ENCODE data around the gene TSGA10IP.

The TSGA10IP gene

DNA sequence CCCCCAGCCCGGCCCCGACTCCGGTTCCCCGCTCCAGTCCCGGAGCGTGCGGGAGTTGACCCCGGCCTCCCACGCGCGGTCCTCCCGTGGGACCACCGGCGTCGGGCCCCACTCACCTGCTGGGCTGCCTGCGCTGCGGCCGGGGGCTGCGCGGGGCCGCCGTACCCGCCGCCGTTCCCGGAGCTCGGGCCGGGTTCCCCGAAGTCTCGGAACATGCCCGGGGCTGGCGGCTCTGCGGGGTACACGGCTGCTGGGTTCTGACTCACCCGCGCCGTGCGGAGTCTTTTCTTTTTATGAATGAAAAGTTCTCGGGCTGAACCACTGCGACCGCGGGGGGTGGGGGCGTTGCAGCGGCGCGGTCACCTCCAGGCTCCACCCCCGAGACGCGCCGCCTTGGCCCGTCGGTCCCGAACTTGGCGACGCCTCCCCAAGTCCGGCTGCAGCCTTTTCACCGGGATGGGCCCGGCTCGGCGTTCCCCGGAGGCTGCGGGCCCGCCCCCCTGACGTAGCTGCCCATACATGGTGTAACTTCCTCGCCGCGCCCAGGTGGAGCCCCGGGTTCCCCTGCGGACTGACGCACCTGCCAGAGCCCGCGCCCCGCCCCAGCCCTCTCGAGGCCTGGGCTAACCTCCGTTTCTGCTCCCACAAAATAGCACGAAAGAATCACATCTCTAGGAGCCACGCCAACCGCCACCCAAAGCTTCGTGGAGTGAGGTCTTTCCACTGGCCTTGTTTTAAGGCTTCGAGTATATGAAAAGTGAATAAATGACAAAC, 45.0 kb upstream of the TSGA10IP start, which contains the start of gene FOSL1:
FOSL1 (minus strand) TSS at position 264 of the 774 bp plus-strand sequence; CDS start at position 215, 49 bp downstream.
- peak within 1 kb of the TSS; percentile 49 for H3K27ac ChIP-seq (replicated peaks)

DNA sequence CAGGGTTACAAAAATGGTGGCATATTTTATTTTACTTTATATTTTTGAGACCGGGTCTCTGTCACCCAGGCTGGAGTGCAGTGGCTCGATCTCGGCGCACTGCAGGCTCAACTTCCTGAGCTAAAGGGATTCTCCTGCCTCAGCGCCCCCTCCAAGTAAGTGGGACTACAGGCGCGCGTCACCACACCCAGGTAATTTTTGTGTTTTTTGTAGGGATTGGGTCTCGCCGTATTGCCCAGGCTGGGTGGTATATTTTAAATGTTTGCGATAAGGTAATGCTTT, 44.4 kb upstream of the TSGA10IP start:
- H3K27ac ChIP-seq (replicated peaks): no peak overlapping the region
- H3K27me3 ChIP-seq (ENCODE audit: insufficient read depth, poor library complexity, severe bottlenecking): no peaks in the 10 kb centered on the region
- TF ChIP-seq, protein P1, sequence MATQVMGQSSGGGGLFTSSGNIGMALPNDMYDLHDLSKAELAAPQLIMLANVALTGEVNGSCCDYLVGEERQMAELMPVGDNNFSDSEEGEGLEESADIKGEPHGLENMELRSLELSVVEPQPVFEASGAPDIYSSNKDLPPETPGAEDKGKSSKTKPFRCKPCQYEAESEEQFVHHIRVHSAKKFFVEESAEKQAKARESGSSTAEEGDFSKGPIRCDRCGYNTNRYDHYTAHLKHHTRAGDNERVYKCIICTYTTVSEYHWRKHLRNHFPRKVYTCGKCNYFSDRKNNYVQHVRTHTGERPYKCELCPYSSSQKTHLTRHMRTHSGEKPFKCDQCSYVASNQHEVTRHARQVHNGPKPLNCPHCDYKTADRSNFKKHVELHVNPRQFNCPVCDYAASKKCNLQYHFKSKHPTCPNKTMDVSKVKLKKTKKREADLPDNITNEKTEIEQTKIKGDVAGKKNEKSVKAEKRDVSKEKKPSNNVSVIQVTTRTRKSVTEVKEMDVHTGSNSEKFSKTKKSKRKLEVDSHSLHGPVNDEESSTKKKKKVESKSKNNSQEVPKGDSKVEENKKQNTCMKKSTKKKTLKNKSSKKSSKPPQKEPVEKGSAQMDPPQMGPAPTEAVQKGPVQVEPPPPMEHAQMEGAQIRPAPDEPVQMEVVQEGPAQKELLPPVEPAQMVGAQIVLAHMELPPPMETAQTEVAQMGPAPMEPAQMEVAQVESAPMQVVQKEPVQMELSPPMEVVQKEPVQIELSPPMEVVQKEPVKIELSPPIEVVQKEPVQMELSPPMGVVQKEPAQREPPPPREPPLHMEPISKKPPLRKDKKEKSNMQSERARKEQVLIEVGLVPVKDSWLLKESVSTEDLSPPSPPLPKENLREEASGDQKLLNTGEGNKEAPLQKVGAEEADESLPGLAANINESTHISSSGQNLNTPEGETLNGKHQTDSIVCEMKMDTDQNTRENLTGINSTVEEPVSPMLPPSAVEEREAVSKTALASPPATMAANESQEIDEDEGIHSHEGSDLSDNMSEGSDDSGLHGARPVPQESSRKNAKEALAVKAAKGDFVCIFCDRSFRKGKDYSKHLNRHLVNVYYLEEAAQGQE (IDR thresholded peaks at IDR 0.05; ENCODE audit: insufficient replicate concordance, low read depth): no peak
- TF ChIP-seq SPI1 (IDR thresholded peaks at IDR 0.05; ENCODE audit: borderline replicate concordance, low read depth) (no peak), GABPA (IDR thresholded peaks at IDR 0.05; ENCODE audit: low read depth) (no peak), POLR2AphosphoS5 (IDR thresholded peaks at IDR 0.05; ENCODE audit: low read depth) (no peak)
- TF ChIP-seq, protein P2, sequence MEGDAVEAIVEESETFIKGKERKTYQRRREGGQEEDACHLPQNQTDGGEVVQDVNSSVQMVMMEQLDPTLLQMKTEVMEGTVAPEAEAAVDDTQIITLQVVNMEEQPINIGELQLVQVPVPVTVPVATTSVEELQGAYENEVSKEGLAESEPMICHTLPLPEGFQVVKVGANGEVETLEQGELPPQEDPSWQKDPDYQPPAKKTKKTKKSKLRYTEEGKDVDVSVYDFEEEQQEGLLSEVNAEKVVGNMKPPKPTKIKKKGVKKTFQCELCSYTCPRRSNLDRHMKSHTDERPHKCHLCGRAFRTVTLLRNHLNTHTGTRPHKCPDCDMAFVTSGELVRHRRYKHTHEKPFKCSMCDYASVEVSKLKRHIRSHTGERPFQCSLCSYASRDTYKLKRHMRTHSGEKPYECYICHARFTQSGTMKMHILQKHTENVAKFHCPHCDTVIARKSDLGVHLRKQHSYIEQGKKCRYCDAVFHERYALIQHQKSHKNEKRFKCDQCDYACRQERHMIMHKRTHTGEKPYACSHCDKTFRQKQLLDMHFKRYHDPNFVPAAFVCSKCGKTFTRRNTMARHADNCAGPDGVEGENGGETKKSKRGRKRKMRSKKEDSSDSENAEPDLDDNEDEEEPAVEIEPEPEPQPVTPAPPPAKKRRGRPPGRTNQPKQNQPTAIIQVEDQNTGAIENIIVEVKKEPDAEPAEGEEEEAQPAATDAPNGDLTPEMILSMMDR (IDR thresholded peaks at IDR 0.05; ENCODE audit: insufficient read depth, low read length): no peak
- H3K4me3 ChIP-seq (replicated peaks; ENCODE audit: insufficient read depth, low read length): no peak overlapping the region
- DNase-seq (ENCODE audit: low read depth in 1 of 2, low spot score in 1 of 2): no peak

More for the DNA sequence above, 45.0 kb upstream of the TSGA10IP start, which contains the start of gene FOSL1:
- Histone ChIP-seq H3K27me3 (ENCODE audit: insufficient read depth, poor library complexity, severe bottlenecking) (no peaks in the 10 kb centered on the region), H3K4me3 (replicated peaks; ENCODE audit: insufficient read depth, low read length) (peak within 1 kb of the TSS; percentile 50)
- DNase-seq (ENCODE audit: low read depth in 1 of 2, low spot score in 1 of 2): peak; percentile 71 to 93
- 0 out of 2 replicates have a peak, but pooled peaks have one; percentile 33 for TF ChIP-seq POLR2AphosphoS5 (IDR thresholded peaks at IDR 0.05; ENCODE audit: low read depth)
- TF ChIP-seq, protein P2 (IDR thresholded peaks at IDR 0.05; ENCODE audit: insufficient read depth, low read length): no peak
- no peak for TF ChIP-seq GABPA (IDR thresholded peaks at IDR 0.05; ENCODE audit: low read depth)
- no peak for TF ChIP-seq SPI1 (IDR thresholded peaks at IDR 0.05; ENCODE audit: borderline replicate concordance, low read depth)
- TF ChIP-seq, protein P1 (IDR thresholded peaks at IDR 0.05; ENCODE audit: insufficient replicate concordance, low read depth): no peak

DNA sequence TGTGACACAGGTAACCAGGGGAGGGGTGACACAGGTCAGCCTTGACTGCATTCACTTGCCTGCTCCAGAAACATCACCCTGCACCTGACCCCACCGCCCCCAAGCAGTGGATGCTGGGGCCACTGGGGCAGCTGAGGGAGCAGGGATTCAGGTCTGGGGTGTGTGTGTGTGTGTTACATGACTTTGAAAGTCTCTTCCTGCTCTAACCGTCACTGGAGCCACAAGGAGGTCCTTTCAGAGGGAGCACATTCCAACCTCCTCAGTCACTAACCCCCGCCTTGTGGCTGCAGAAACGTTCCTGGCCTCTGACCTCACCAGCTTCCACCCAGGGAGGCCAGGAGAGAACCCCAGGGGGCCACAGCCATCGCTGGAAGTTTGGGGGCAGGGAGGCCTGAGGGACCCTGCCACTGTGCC, 42.2 kb upstream of the TSGA10IP start:
- Histone ChIP-seq H3K27ac (replicated peaks) (no peak overlapping the region), H3K27me3 (ENCODE audit: insufficient read depth, poor library complexity, severe bottlenecking) (no peaks in the 10 kb centered on the region), H3K4me3 (replicated peaks; ENCODE audit: insufficient read depth, low read length) (no peak overlapping the region)
- no peak for DNase-seq (ENCODE audit: low read depth in 1 of 2, low spot score in 1 of 2)
- TF ChIP-seq GABPA (IDR thresholded peaks at IDR 0.05; ENCODE audit: low read depth) (no peak), SPI1 (IDR thresholded peaks at IDR 0.05; ENCODE audit: borderline replicate concordance, low read depth) (no peak), POLR2AphosphoS5 (IDR thresholded peaks at IDR 0.05; ENCODE audit: low read depth) (no peak)
- TF ChIP-seq, protein P2 (IDR thresholded peaks at IDR 0.05; ENCODE audit: insufficient read depth, low read length): no peak

All from HL-60 (cell line).